ENCODE measurements around the gene RHBDL1. TPM values are rescaled to one million over a fixed set of nuclear protein-coding genes. Genes with fewer than 3 reads are reported as not detected.

RHBDL1 gene
- total and polyA plus RNA-seq, 9 of the 15 experiments (the other 6 are each of a cell fraction or from before 2014, with no cell fraction given), result 0.03 to 5.6 (median 1.3) TPM; not detected in 1

DNA sequence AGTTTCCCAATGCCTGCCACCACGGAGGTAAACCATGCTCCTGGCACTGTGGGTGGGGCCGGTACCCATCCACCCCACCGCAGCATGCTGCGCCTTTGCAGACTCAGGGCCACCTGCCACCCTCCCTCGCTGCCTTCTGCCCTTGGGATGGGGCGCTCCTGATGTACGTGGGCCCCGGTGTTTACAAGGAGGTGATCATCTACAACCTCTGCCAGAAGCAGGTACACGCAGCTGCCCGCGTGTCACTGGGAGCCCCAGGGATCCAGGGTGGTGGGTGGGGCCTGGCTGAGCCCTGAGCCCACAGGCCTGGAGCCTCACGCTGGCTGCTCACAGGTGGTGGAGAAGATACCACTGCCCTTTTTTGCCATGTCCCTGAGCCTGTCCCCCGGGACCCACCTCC, 8.9 kb upstream of the RHBDL1 start:
- Histone ChIP-seq H3K4me2 (ENCODE audit: insufficient read depth, low read length) (no peak overlapping the region), H3K9me3 (replicated peaks; ENCODE audit: control insufficient read depth, insufficient read depth, low read depth, low read length) (no peaks in the 10 kb centered on the region), H3K9me1 (ENCODE audit: control insufficient read depth, insufficient read depth, low read length) (no peaks in the 10 kb centered on the region), H3K79me2 (ENCODE audit: control insufficient read depth, insufficient read depth, low read length) (peaks cover 25% of the 10 kb centered on the region), H3K9ac (ENCODE audit: insufficient read depth in 1 of 2, low read depth in 2 of 2, low read length in 2 of 2) (peak overlapping the region in 1 of 2 experiments; percentile 98; a peak in 2 of 4 replicates), H3K4me1 (replicated peaks in 1 of 2; ENCODE audit: control insufficient read depth in 2 of 2, insufficient read depth in 2 of 2, low read length in 2 of 2) (peaks cover 11 to 93% of the 10 kb centered on the region in 2 experiments; a peak in 4 of 5 replicates), H3K27ac (ENCODE audit: extremely low read depth, low read depth, low read length) (no peak overlapping the region), H2AFZ (ENCODE audit: low read depth, low read length) (no peak overlapping the region), H3K4me3 (no peak overlapping the region), H3K36me3 (ENCODE audit: control insufficient read depth, insufficient read depth, low read length) (peaks cover 27% of the 10 kb centered on the region), H3K27me3 (ENCODE audit: control insufficient read depth in 2 of 2, insufficient read depth in 2 of 2, low read length in 2 of 2) (no peaks in the 10 kb centered on the region), H4K20me1 (replicated peaks; ENCODE audit: control insufficient read depth, insufficient read depth, low read length) (no peaks in the 10 kb centered on the region)
- ATAC-seq (no peak), DNase-seq (ENCODE audit: extremely low read depth in 1 of 4, low spot score in 3 of 4) (no peak), FAIRE-seq (no peak)
- in situ Hi-C loops (cut with MboI), result loop anchor here (5.0 kb wide), 1 partner anchor 89 kb away; no protein-coding TSS in a partner anchor
- no TSS peak for BruUV-seq (replicated peaks)
- intact Hi-C loops (cut with micrococcal nuclease), result loop anchor here (5.0 to 10.0 kb wide), 2 partner anchors 89 to 272 kb away; partner anchors contain the start of gene NME4
- peak; percentile 52; the same call in 1 of the 2 replicates for TF ChIP-seq IRF2 (CRISPR knock-in tag; IDR thresholded peaks at IDR 0.05)
- TF ChIP-seq ZBTB1 (CRISPR knock-in tag; IDR thresholded peaks at IDR 0.05; ENCODE audit: borderline replicate concordance, low read depth), result no peak
- 82% methylated on average over 13 of the region's 13 CpGs for WGBS (ENCODE audit: insufficient coverage, low coverage, missing lambda C conversion rate)
- CTCF ChIA-PET (ENCODE audit: low intra/inter-chr PET ratio), result no interaction called here
- POLR2A ChIA-PET, result interaction anchor here (1.3 kb wide), 1 partner anchor 8 kb away, joined by 4 read pairs; the partner anchor contains the start of gene RHBDL1

- Histone ChIP-seq H3K4me1 (replicated peaks in 1 of 2; ENCODE audit: control insufficient read depth in 2 of 2, insufficient read depth in 2 of 2, low read length in 2 of 2) (peaks cover 11 to 91% of the 10 kb centered on the region in 2 experiments; a peak in 4 of 5 replicates), H3K27ac (ENCODE audit: extremely low read depth, low read depth, low read length) (peak overlapping the region; percentile 60), H2AFZ (ENCODE audit: low read depth, low read length) (peak overlapping the region; percentile 91), H3K36me3 (ENCODE audit: control insufficient read depth, insufficient read depth, low read length) (peaks cover 34% of the 10 kb centered on the region), H3K9me3 (replicated peaks; ENCODE audit: control insufficient read depth, insufficient read depth, low read depth, low read length) (no peaks in the 10 kb centered on the region), H3K9ac (ENCODE audit: insufficient read depth in 1 of 2, low read depth in 2 of 2, low read length in 2 of 2) (peak overlapping the region; percentile 88 to 98), H3K4me2 (ENCODE audit: insufficient read depth, low read length) (peak overlapping the region; percentile 55), H4K20me1 (replicated peaks; ENCODE audit: control insufficient read depth, insufficient read depth, low read length) (no peaks in the 10 kb centered on the region), H3K79me2 (ENCODE audit: control insufficient read depth, insufficient read depth, low read length) (peaks cover 25% of the 10 kb centered on the region), H3K9me1 (ENCODE audit: control insufficient read depth, insufficient read depth, low read length) (no peaks in the 10 kb centered on the region), H3K27me3 (ENCODE audit: control insufficient read depth in 2 of 2, insufficient read depth in 2 of 2, low read length in 2 of 2) (no peaks in the 10 kb centered on the region), H3K4me3 (no peak overlapping the region)
- intact Hi-C loops (cut with micrococcal nuclease) (loop anchor here (5.0 to 10.0 kb wide), 2 partner anchors 90 to 272 kb away; partner anchors contain the start of gene NME4), in situ Hi-C loops (cut with MboI) (loop anchor here (5.0 kb wide), 1 partner anchor 90 kb away; no protein-coding TSS in a partner anchor)
- ChIA-PET POLR2A (interaction anchor here (0.6 kb wide), 2 partner anchors 11 to 625 kb away, joined by 3 read pairs; no protein-coding TSS in a partner anchor), CTCF (ENCODE audit: low intra/inter-chr PET ratio) (interaction anchor here (1.5 kb wide), 1 partner anchor 31 kb away, joined by 7 read pairs; the partner anchor contains the start of gene METTL26)
- BruUV-seq (replicated peaks), result no TSS peak
- WGBS (ENCODE audit: insufficient coverage, low coverage, missing lambda C conversion rate), result 75% methylated on average over 21 of the region's 22 CpGs
- FAIRE-seq (no peak), DNase-seq (ENCODE audit: extremely low read depth in 1 of 4, low spot score in 3 of 4) (no peak), ATAC-seq (no peak)
- no peak for TF ChIP-seq ARID4B (CRISPR knock-in tag; IDR thresholded peaks at IDR 0.05)
- TF ChIP-seq ZNF282 (CRISPR knock-in tag; IDR thresholded peaks at IDR 0.05), result peak; percentile 67
- no peak for TF ChIP-seq ZNF408 (CRISPR knock-in tag; IDR thresholded peaks at IDR 0.05; ENCODE audit: low read depth)
- TF ChIP-seq, protein P1, sequence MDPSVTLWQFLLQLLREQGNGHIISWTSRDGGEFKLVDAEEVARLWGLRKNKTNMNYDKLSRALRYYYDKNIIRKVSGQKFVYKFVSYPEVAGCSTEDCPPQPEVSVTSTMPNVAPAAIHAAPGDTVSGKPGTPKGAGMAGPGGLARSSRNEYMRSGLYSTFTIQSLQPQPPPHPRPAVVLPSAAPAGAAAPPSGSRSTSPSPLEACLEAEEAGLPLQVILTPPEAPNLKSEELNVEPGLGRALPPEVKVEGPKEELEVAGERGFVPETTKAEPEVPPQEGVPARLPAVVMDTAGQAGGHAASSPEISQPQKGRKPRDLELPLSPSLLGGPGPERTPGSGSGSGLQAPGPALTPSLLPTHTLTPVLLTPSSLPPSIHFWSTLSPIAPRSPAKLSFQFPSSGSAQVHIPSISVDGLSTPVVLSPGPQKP (CRISPR knock-in tag; IDR thresholded peaks at IDR 0.05), result 0 out of 2 replicates have a peak, but pooled peaks have one; percentile 25
- TF ChIP-seq ZNF124 (CRISPR knock-in tag; IDR thresholded peaks at IDR 0.05), result 0 out of 2 replicates have a peak, but pooled peaks have one; percentile 75
These were observed 8.2 kb upstream of the RHBDL1 start for GRCh38 chr16:667113-667779.

Data from K562 (cell line).